NCI-H748 (cell line): ENCODE measurements around the gene NAE1.
"Not testable (repeated sequence)": the region's sequence is repeated elsewhere in the genome, so short reads cannot be mapped to it uniquely, and the experiment has no call there.

Experiments
- DNase-seq: peaks from one replicate; lab custom pipeline; 2025; ENCODE audit not compliant: unreplicated experiment; lab: John Stamatoyannopoulos, UW

Gene NAE1

GRCh38 chr16:66830422-66831404, at the start of gene NAE1:
Gene NAE1, minus strand, starts transcription at chr16:66830976. Its CDS starts 77 bp downstream, at chr16:66830899.
- DNase-seq = peak; percentile 83

GRCh38 chr16:66878067-66878466, 47.3 kb upstream of the NAE1 start:
- DNase-seq = no peak

GRCh38 chr16:66874079-66874775, 43.5 kb upstream of the NAE1 start:
- DNase-seq = no peak

- no peak for DNase-seq
Measured at GRCh38 chr16:66873685-66874055, 42.9 kb upstream of the NAE1 start.

GRCh38 chr16:66872943-66873684, 42.3 kb upstream of the NAE1 start:
- peak; percentile 77 for DNase-seq

GRCh38 chr16:66872559-66872942, 41.8 kb upstream of the NAE1 start:
- DNase-seq = no peak

GRCh38 chr16:66871840-66872239, 41.1 kb upstream of the NAE1 start:
- no peak for DNase-seq

- not testable (repeated sequence) for DNase-seq
Measured at GRCh38 chr16:66871363-66871762, 40.6 kb upstream of the NAE1 start.

GRCh38 chr16:66869424-66869823, 38.6 kb upstream of the NAE1 start:
- no peak for DNase-seq

- no peak for DNase-seq
Measured at GRCh38 chr16:66863707-66864106, 32.9 kb upstream of the NAE1 start.

GRCh38 chr16:66862023-66862520, 31.3 kb upstream of the NAE1 start:
- DNase-seq = no peak

- no peak for DNase-seq
Measured at GRCh38 chr16:66859397-66860068, 28.8 kb upstream of the NAE1 start.

GRCh38 chr16:66858740-66859396, 28.1 kb upstream of the NAE1 start:
- no peak for DNase-seq

GRCh38 chr16:66857437-66857836, 26.7 kb upstream of the NAE1 start:
- no peak for DNase-seq

- no peak for DNase-seq
Measured at GRCh38 chr16:66856801-66857200, 26.0 kb upstream of the NAE1 start.

- DNase-seq = no peak
Measured at GRCh38 chr16:66856184-66856730, 25.5 kb upstream of the NAE1 start.

- no peak for DNase-seq
Measured at GRCh38 chr16:66853261-66854139, 22.7 kb upstream of the NAE1 start.

GRCh38 chr16:66851166-66851964, 20.6 kb upstream of the NAE1 start:
- no peak for DNase-seq
